Ecto neural progenitor cell (in vitro differentiated cells): ENCODE results near the gene PRR7.

Experiments
- DNase-seq: peaks from one replicate; pipeline ENCODE4 v3.0.0-alpha.2; 2018; ENCODE audit warnings: low spot score

The PRR7 gene

DNA sequence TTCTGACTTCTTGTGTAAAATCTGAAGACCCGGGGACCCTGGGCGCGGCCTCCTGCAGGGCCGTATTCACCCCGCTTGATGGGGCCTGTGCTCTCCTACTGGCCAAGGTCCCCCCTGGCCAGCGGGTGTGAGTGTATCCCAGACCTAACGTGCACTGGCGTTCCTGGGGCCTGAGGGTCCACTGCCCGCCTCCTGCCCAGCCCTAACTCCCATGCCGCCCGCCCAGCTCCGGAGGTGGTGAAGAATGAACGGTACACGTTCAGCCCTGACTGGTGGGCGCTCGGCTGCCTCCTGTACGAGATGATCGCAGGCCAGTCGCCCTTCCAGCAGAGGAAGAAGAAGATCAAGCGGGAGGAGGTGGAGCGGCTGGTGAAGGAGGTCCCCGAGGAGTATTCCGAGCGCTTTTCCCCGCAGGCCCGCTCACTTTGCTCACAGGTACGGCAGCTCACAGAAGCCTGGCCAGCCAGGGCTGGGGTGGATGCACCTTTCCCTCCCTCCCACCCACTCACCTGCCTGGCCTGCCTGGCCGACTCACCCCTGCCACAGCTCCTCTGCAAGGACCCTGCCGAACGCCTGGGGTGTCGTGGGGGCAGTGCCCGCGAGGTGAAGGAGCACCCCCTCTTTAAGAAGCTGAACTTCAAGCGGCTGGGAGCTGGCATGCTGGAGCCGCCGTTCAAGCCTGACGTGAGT, 10.6 kb upstream of the PRR7 start:
- DNase-seq: no peak

DNA sequence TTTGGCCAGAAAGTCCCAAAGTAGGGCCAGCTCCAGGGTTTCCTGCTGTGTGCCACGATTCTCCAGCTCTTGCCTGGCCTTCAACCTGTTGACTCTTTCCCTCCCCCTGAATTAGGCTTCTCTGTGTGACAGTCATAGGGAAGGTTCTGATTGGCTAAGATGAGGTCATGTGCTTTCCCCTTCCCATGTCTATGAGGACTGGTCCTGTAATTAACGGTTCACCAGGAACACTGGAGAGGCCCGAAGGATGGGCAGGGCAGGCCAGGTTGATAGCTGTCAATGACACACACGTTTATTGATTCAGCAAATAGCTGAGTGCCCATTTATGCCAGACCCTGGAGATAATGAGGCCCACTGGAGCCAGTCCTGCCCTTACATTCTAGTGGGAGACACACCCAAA, 9.0 kb upstream of the PRR7 start:
- DNase-seq: no peak

DNA sequence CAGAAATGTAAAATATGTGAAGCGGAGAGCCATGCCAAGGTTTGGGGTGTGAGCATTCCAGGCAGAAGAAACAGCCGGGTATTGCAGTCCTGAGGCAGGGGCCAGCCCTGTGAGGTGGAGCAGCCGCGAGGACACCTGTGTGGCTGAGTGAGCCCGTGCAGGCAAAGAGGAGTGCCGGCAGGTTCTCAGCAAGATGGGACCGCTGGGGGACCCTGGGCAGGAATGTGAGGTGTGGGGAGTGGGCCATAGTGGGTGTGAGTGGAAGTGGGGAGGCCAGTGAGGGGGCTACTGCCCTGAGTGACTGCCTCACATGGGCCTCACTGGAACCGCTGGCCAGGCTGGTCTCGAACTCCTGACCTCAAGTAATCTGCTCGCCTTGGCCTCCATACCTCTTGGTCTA, 8.1 kb upstream of the PRR7 start:
- DNase-seq: no peak

DNA sequence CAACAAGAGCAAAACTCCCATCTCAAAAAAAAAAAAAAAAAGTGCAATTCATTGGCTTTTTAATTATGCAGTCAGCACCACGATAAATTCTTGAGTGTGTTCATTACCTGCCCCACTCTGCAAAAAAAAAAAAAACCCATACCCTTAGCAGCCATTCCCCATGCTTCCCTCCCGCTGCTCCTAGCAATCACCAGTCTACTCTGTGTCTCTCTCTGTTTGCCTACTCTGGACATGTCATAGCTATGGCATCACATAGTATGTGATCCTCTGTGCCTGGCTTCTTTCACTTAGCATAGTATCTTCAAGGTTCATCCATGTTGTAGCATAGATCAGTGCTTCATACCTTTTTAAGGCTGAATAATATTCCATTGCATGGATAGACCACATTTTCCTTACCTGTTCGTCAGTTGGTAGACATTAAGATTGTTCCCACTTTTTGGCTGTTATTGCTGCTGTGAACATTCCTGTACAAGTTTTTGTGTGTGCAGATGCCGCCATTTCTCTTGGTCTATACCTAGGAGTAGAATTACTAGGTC, 7.0 kb upstream of the PRR7 start:
- no peak for DNase-seq

DNA sequence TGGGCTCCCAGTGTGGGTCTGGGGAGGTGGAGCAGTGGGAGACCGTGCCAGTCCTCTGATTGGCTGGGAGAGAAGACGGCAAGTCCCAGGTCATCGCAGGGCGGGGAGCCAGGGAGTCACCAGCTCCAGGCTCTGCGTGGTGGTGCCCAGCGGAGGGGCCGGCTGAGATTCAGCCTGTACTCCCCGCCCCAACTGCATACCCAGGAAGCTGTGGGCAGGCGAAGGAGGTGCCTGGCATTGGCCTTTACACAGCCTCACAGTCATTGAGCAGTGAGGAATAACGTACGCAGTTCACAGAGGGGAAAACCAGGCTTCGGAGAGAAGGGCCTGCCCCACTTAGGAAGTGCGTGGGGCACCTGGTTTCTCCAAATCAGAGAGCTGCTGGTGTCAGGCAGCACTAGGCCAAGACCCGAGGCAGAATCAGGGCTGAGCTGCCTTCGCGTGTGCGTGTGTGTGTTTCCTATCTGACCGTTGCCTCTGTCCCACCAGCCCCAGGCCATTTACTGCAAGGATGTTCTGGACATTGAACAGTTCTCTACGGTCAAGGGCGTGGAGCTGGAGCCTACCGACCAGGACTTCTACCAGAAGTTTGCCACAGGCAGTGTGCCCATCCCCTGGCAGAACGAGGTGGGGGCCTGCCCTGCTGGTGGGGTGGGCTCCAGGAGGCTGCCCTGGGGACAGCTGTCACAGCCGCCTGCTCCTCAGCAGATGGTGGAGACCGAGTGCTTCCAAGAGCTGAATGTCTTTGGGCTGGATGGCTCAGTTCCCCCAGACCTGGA, 6.2 kb upstream of the PRR7 start:
- no peak for DNase-seq

DNA sequence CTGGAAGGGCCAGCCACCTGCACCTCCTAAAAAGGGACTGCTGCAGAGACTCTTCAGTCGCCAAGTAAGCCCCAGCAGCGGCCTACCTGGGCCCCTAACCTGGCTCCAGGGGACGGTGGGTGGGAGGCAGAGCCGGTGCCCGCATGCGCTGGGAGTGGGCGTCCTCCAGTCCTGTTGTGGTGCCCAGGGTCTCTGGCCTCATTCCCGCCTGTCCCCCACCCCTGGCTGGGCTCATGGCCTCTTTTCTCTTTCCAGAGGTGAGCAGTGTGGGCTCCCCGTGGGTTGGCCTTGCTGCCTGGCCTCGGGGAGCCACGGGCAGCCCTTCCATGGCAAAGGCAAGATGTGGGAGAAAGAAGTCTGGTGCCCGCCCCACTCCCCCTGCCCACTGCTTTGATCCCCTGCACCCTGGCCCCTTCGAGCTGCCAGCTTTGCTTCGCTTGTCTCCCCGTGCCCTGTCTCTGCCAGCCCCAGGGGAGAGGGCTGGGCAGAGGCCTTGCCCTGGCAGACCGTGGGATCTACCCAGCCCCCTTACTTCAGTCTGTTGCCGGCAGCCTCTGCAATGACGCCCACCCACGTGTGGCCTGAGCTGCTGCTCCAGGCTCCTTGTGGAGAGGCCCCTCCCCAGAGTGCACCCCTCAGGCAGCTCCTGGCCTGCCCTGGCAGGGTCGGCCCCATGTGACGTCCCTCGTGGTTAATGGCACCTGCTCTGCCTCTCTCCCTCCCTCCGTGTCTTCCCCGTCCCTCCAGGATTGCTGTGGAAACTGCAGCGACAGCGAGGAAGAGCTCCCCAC, 5.4 kb upstream of the PRR7 start:
- no peak for DNase-seq

DNA sequence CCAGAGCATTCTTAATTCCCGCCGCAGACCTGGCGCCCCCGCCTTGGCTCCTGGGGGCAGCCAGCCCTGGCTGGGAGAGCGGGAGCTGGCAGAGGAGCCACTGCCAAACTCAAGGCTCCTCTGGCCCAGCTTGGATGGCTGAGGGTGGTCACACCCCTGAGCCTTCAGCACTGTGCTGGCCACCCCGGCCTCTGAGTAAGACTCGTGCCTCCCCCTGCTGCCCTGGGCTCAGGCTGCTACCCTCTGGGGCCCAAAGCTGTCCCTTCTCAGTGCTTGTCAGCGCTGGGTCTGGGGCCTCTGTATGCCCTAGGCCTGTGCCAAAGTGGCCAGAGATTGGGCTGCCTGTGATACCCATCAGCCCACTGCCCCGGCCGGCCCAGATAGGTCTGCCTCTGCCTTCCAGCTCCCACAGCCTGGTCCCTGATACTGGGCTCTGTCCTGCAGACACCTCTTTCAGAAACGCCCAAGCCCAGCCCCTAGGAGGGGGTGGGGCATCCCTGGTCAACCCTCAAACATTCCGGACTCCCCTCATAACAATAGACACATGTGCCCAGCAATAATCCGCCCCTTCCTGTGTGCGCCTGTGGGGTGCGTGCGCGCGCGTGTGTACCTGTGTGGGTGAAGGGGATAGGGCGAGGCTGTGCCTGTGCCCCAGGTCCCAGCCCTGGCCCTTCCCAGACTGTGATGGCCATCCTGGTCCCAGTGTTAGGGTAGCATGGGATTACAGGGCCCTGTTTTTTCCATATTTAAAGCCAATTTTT, 4.4 kb upstream of the PRR7 start:
- no peak for DNase-seq

DNA sequence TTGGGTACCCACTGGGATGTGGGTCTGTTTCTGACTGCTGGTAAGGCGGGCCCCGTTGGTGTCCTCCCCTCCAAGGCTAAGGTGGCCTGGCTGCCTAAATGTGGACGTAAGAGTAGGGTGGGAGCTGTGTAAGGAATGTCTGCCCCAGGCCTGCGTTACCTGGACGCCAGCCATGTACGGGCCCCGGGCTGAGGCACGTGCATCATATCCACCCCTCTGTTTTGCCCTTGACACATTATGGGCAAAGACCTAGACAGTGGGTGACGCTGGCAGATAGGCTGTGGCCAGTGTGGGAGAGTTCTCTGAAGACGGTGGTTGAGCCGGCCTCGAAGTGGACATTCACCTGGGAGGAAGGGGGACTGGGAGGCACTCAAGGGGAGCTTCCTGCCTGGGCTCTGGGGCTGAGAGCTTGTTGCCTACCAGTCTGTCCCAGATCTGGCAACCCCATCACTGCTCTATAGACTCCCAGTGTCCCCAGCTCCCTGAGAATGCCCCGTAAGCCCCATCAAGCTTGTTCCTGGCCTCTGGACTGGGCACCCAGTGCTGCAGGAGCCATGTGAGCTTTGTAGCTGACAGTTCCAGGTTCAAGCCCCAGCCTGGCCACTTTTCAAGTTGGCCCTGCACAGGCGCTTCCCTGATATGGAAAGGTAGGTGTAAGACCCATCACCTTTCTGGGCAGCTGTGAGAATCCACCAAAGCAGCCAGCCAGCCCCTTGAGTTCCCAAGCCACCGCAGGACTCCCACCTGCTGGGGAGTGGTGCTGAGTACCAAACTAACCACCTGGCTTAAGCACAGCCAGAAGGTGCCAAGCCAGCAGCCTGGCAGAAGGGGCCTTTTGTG, 3.2 kb upstream of the PRR7 start:
- DNase-seq: no peak

DNA sequence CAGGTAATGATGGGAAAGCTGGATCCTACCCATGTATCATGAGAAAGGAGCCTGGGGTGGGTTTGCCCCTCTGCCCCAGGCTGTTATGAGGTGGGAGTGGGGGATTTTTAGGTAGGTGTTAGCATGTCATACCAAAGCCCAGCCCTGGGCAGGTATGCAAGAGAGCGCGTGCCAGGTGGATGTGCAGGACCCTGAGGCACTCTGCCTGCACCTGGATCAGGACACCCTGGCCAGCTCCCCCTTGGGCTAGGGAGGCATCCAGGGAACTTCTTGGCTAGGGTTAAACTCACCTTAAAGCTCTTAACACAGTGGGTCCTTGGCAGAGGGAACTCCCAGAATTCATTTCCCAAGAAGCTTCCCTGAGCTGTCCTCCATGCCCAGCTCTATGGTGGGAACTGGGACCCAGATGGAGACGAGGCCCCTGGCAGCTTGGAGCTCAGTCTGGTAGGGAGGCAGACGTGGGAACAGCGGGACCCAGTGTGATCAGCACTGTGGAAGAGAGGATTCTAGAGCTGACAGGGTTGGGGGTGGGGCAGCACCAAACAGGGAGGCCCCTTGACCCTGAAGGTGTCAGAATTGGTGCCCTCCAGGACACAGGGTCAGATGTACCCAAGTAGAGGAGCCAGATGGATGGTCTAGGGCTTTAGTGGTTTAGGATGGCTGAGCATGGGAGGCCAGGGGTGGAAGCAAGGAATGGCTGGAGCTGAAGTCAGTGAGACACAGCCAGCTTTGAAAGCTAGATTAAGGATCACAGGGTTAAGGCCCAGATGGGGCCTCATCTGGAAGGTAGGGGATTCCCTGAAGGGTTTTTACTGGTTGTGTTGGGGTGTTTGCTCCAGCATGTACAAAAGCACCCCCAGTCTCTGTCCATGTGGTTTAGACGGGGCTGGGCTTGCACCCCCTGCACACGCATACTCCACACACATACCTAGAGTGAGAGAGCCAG, 2.2 kb upstream of the PRR7 start:
- no peak for DNase-seq

DNA sequence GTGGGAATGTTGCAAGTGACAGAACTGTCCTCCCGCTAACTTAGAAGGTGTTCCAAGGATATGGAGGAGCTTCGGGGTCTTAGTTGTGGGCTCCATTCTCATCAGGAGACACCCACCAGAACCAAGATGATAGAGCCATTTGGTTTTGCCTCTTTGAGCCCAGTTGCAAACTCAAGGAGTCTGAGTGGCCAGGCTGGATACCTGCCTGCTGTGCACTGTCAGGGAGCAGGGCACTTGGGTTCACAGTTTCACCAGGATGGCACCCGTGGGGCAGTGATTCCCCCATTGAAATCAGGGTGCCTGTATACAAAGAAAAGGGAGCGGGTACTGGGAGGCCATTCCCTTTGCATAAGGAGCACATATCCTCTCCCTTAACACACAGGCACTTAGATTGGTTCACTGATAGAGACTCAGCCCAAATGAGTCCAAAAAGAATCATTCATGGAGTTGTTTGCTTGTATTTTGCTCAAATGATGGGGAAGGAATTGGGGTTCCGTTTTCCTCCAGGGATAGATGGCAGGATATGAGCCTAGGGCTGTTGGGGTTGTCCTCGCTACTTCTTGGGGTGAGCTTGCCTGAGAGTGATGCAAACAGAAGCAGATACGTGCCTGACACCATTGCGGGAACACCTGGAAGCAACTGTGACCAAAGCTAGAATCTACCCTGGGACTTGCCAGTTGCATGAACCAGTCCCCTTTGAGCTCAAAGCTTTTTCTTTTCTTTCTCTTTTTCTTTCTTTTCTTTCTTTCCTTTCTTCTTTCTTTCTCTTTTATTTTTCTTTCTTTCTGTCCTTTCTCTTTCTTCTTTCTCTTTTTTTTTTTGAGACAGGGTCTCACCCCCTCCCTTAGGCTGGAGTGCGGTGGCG, 1.3 kb upstream of the PRR7 start:
- no peak for DNase-seq

DNA sequence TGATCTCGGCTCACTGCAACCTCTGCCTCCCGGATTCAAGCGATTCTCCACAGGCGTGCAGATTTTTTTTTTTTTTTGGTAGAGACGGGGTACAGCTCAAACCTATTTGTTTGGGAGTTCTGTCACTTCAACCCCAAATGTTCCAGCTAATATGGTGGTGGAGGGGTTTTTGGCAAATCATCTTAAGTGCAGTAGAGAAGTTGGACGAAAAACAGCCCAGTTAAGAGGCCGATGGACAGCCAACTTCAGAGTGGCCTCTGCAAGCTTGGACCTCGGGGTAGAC, 756 bp upstream of the PRR7 start:
- no peak for DNase-seq

DNA sequence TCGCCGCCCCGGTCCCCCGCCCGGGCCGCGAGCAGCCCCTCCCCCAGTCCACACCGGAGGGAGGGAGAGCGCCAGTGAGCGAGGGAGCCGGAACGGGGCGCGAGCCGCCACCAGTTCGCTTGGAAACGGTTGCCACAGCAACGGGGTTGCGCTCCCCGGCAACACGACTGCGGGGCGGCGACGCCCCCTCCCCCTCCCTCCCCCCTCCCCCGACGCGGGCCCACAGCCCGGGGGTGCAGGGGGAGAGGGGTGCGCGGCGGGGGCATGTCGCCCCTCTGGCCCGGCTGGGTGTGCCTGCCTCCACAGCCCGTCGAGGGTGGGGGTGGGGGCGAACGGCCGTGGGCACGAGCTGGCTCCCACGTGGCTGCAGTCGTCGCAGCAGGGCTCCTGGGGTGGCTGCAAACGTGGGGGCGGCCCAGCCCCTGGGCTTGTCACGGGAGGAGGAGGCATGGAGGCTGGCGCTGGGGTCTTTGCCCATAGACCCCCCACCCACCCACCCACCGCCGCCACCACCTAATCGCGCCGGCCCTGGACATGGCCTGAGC, 524 bp downstream of the PRR7 start:
- peak; percentile 90 for DNase-seq

DNA sequence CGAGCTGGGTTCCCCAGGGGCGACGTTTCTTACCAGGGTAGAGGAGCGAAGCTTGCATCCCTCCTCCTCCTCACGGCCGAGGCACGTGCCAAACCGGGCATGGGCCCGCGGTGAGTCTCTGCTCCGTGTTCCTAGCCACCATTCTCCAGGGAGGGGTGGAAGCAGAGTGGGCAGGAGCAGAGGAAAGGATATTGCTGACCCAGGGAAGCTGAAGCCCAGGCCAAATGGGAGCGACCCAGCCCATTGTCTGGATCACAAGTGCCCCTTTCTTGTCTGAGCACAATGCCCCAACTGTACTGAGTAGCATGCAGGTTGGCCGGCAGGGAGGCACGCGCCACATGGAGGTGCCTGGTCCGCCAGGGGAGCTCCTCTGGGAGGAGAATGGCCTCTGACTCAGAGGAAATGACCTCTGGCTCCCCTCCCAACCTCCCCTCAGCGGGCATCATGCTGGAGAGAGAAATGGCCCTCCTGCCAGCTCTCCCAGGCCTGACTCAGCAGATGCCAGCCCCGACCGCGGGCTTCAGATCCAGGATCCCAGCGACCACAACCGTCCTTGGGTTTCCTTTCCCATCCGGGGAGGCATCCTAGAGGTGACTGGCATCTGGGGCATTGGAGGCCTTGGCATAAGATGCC, 1.1 kb downstream of the PRR7 start:
- peak; percentile 78 for DNase-seq

DNA sequence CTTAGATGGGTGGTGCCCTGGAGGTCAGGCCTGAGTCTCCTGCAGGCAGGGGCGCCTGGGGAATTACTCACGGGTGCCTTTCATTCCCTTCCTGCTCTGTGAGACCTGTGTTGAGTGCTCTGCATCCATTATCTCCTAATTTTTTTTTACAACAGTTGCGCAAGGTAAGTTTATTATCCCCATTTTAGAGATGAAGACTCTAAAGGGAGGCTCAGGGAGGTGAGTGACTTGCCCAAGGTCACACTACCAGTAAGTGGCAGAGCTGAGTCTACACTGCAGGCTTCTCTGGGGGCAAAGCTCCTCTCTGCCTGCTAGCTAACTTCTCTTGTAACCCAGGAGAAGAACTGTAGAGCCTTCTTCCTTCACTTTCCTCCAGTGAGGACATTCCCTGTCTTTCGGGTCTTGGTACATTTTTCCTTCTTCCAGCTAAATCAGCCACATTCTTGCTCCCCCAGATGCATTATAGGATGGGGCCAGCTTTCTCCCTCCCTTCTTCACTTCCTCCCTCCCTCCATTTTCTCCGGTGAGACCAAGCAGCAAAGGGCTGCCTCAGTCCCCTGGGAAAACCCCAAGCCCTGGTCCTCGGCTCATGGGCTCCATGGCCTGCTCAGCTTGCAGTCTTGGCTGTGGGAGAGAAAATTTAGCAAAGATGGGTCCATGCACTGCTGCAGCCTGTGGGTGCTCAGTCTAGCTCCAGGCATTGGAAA, 1.8 kb downstream of the PRR7 start:
- no peak for DNase-seq

DNA sequence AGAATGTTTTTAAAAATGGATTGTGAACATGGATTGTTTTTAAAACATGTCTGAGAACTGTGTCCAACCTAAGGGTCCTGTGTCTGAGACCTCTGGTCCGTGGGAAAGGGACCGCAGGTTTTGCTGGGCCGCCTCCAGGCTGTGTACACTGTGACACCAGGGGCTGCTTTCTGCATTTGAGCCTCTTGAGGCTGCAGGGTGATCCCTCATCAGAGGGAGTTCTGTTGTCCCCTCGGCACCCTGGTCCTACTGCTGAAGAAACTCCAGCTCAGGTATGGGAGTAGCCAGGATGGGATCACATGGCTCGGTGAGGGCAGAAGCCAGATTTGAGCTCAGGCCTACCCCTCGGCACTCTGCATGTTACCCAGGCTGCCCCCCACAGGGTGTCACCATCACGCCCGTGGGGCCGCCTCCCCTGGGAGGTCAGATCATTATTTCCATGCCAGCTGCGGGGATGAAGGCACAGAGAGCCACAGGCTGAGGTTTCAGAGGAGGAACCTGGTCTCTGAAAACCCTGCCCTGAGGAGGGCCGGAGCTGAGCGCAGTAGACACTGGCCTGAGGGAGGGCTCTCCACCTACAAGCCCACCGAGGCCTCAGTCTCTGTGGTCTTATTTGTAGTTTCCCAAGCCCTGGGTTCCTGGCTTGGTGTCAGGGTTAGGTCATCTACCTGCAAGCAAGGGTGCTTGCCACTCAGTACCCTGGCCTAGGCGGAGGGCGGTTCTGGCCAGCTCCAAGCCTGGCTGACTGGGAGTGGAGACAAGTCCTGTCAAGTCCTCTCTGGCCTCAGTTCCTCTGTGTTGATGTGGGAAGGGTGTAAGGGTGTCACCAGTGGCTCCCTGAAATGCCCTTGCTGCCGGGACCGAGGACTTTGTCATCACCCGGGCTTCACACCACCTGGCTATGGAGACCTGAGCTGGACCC, 2.8 kb downstream of the PRR7 start:
- DNase-seq: no peak

DNA sequence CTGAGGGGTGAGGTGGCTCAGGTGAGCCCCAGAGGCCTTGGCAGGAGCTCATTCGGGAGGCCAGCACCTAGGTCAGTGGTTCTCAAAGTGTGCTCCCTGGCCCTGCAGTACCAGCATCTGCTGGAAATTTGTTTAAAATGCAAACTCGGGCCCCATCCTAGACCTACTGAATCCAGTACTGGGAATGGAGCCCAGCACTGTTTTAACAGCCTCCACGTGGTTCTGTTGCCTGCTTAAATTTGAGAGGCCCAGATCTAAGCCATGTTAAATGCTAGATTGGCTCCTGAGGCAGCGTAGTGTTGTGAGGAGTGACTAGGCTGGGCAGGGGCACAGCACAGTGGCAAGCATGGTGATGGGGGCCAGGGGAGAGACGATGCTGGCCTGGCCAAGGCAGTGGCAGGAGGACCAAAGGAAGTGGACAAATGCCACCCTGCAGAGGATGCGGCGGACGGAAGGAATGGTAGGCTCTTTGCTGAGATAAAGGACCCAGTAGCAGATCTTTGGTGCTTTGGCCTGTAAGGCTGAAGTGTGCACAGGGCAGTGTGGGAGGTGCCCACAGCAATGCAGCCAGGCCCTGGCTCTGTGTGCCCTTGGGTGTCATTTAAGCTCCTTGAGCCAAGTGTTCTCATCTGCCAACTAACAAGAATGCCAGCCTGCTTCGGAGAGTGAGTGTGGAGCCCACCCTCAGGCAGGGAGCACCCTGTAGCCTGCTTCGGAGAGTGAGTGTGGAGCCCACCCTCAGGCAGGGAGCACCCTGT, 4.2 kb downstream of the PRR7 start:
- no peak for DNase-seq
